Panc1 (cell line): ENCODE results near the gene PPOX. TPM values are rescaled to one million over a fixed set of nuclear protein-coding genes. Genes with fewer than 3 reads are reported as not detected.
A peak's percentile ranks its signal among the peaks of the same experiment; 100 is the strongest.

Source experiments
- ATAC-seq: fragments of 200-7000 bp; cut with Tn5 transposase; 2 replicates; pipeline ENCODE4 v1.9.1; 2020; ENCODE audit warnings: mild to moderate bottlenecking, moderate library complexity
- BruUV-seq: library from RNA; stranded (reverse); fragments of 400-500 nt; replicated peaks from 2 replicates; lab custom pipeline; 2021; lab: Mats Ljungman, UMichigan
- CTCF ChIA-PET: fragments of 300-600 bp; sonication (Branson Sonifier 250); formaldehyde crosslinking; loops from one replicate; lab custom pipeline; 2022; ENCODE audit warnings: antibody characterized with exemption; lab: Charles Lee
- POLR2A ChIA-PET: fragments of 300-600 bp; sonication (Branson Sonifier 250); formaldehyde crosslinking; loops from one replicate; lab custom pipeline; 2022; ENCODE audit warnings: antibody characterized with exemption; lab: Charles Lee
- DNase-seq: peaks from one replicate; pipeline ENCODE4 v3.0.0-alpha.2; 2010; ENCODE audit warnings: low read depth, low spot score
- H3K27ac ChIP-seq: 2 replicates; pipeline ENCODE4 v1.5.1; 2011; ENCODE audit warnings: mild to moderate bottlenecking, low read length, inconsistent platforms
- H3K27me3 ChIP-seq: fragments of 200-500 bp; sonication (Bioruptor generic); 2 replicates; pipeline ENCODE4 v1.6.0; 2014; ENCODE audit warnings: low read length, inconsistent platforms; ENCODE audit not compliant: control insufficient read depth, insufficient read depth
- H3K36me3 ChIP-seq: fragments of 200-500 bp; sonication (Bioruptor generic); 2 replicates; pipeline ENCODE4 v1.5.1; 2014; ENCODE audit warnings: inconsistent platforms, mild to moderate bottlenecking, low read length, moderate library complexity; ENCODE audit not compliant: control insufficient read depth, insufficient read depth
- H3K4me1 ChIP-seq: 2 replicates; pipeline ENCODE4 v1.5.1; 2011; ENCODE audit warnings: inconsistent platforms, mild to moderate bottlenecking, low read length, moderate library complexity; ENCODE audit not compliant: control insufficient read depth, insufficient read depth
- H3K4me3 ChIP-seq, 2 experiments: 2 replicates each; pipeline ENCODE4 v1.5.1; 2011 to 2012; ENCODE audit warnings: low read depth in 2 of 2, low read length in 2 of 2, mild to moderate bottlenecking in 2 of 2, inconsistent platforms in 1 of 2, moderate library complexity in 1 of 2
- H3K9me3 ChIP-seq: fragments of 200-500 bp; sonication (Bioruptor generic); 2 replicates; pipeline ENCODE4 v1.5.1; 2014; ENCODE audit warnings: low read depth, mild to moderate bottlenecking, inconsistent platforms, low read length, moderate library complexity; ENCODE audit not compliant: control insufficient read depth, insufficient read depth
- CTCF ChIP-seq: fragments of 450-650 bp; IDR thresholded peaks from 2 replicates; pipeline ENCODE4 v1.5.1; 2017; ENCODE audit warnings: mild to moderate bottlenecking
- POLR2AphosphoS5 ChIP-seq: IDR thresholded peaks from 2 replicates; pipeline ENCODE4 v1.6.1; 2012; ENCODE audit warnings: mild to moderate bottlenecking, low read depth, low read length, moderate library complexity
- REST ChIP-seq, 2 experiments: IDR thresholded peaks; 2 replicates each; pipeline ENCODE4 v1.6.1; 2011 to 2012; ENCODE audit warnings: low read depth in 2 of 2, control low read depth in 1 of 2, low read length in 1 of 2, mild to moderate bottlenecking in 1 of 2, moderate library complexity in 1 of 2; ENCODE audit not compliant: insufficient read depth in 1 of 2
- SIN3A ChIP-seq: IDR thresholded peaks from 2 replicates; pipeline ENCODE4 v1.6.1; 2012; ENCODE audit warnings: low read depth, mild to moderate bottlenecking, low read length, moderate library complexity, borderline replicate concordance; ENCODE audit not compliant: insufficient read depth
- TCF7L2 ChIP-seq: IDR thresholded peaks from 2 replicates; pipeline ENCODE4 v1.6.1; 2011; ENCODE audit warnings: mild to moderate bottlenecking, low read depth, low read length, inconsistent platforms
- in situ Hi-C: cut with HindIII; loops from 2 replicates; pipeline ENCODE4 v1.10.0; 2016; ENCODE audit warnings: low sequenced_read_pairs, low pct_unique_long_range_greater_than_20kb
- intact Hi-C: fragments of 100-400 bp; cut with micrococcal nuclease; formaldehyde crosslinking; loops from one replicate; pipeline ENCODE4 v1.10.0; 2022; ENCODE audit not compliant: unreplicated experiment
- total RNA-seq: library from RNA; stranded (reverse); gene quantifications from one replicate; pipeline ENCODE4 v1.2.1, GENCODE V29; 2021; ENCODE audit not compliant: unreplicated experiment

The PPOX gene
- total RNA-seq, 1 experiment from 2014 or later = 20.6 TPM

DNA sequence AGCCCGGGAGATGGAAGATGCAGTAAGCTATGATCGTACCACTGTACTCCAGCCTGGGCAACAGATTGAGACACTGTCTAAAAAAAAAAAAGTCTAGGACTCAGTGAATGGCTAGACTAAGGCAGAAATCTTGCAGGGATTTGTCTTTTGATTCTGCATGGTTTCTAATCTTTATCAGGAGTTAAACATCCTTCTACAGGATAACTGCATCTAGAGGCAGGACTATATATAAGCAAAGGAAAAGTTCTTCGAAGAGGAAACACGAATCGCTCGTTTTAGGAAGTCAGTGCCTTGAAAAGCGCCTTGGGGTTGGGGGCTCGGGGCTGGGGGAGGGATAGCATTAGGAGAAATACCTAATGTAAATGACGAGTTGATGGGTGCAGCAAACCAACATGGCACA, 13.1 kb upstream of the PPOX start:
- H3K27ac ChIP-seq = peak overlapping the region; percentile 99
- H3K36me3 ChIP-seq = peaks cover 12% of the 10 kb centered on the region
- H3K27me3 ChIP-seq = no peaks in the 10 kb centered on the region
- ChIA-PET POLR2A (interaction anchor here (0.9 to 1.3 kb wide), 3 partner anchors 13 to 36 kb away, joined by 3 to 4 read pairs (median 3); partner anchors contain the start of genes NIT1, PFDN2 and PPOX), CTCF (no interaction called here)
- H3K4me3 ChIP-seq = peak overlapping the region; percentile 83 to 98
- ATAC-seq (peak; percentile 44), DNase-seq (no peak)
- H3K9me3 ChIP-seq = no peaks in the 10 kb centered on the region
- in situ Hi-C loops = no loop called here
- BruUV-seq = no TSS peak
- H3K4me1 ChIP-seq = peaks cover 14% of the 10 kb centered on the region
- intact Hi-C loops = no loop called here
- TF ChIP-seq CTCF (no peak), SIN3A (no peak), REST (IDR thresholded peaks at IDR 0.05; ENCODE audit: insufficient read depth in 1 of 2, low read depth in 2 of 2, low read length in 1 of 2) (no peak), TCF7L2 (no peak), POLR2AphosphoS5 (no peak)

- intact Hi-C loops (no loop called here), in situ Hi-C loops (no loop called here)
- DNase-seq (peak; percentile 85), ATAC-seq (peak; percentile 94)
- POLR2A ChIA-PET = interaction anchor here (0.9 to 2.1 kb wide), 4 partner anchors 12 to 36 kb away, joined by 3 to 5 read pairs (median 4); partner anchors contain the start of genes B4GALT3, NIT1, PFDN2 and PPOX
- CTCF ChIA-PET = interaction anchor here (0.6 kb wide), 1 partner anchor 59 kb away, joined by 4 read pairs; no protein-coding TSS in a partner anchor
- H3K4me3 ChIP-seq = peak within 1 kb of the TSS; percentile 83 to 98
- H3K27me3 ChIP-seq = no peaks in the 10 kb centered on the region
- TF ChIP-seq SIN3A (peak; percentile 81; the same call in 1 of the 2 replicates), TCF7L2 (no peak), POLR2AphosphoS5 (peak; percentile 94), REST (IDR thresholded peaks at IDR 0.05; ENCODE audit: insufficient read depth in 1 of 2, low read depth in 2 of 2, low read length in 1 of 2) (no peak), CTCF (no peak)
- peaks cover 12% of the 10 kb centered on the region for H3K36me3 ChIP-seq
- no peaks in the 10 kb centered on the region for H3K9me3 ChIP-seq
- TSS peak; percentile 96 for BruUV-seq
- H3K27ac ChIP-seq = peak within 1 kb of the TSS; percentile 99
- peaks cover 20% of the 10 kb centered on the region for H3K4me1 ChIP-seq
These were observed 12.4 kb upstream of the PPOX start, which contains the start of gene UFC1 for GRCh38 chr1:161153682-161154337. Gene UFC1 (plus strand): TSS chr1:161153978. CDS start chr1:161153998, 20 bp downstream.
